Neural cell (in vitro differentiated cells): Measurements from ENCODE around the gene ITGA8. TPM values are rescaled to one million over a fixed set of nuclear protein-coding genes. Genes with fewer than 3 reads are reported as not detected.

Experiments used
- H2AFZ ChIP-seq: fragments of 200-600, 300-800 bp; sonication (generic), shearing (Covaris generic); 2 replicates; pipeline ENCODE4 v1.6.0; 2014; ENCODE audit warnings: low read depth, mild to moderate bottlenecking, antibody characterized with exemption, low read length, moderate library complexity
- H3F3A ChIP-seq: fragments of 200-600 bp; shearing (Covaris generic); 2 replicates; pipeline ENCODE4 v1.6.1; 2016; ENCODE audit warnings: mild to moderate bottlenecking, moderate library complexity, mixed read lengths, antibody characterized with exemption, low read length; ENCODE audit not compliant: insufficient read depth, poor library complexity, severe bottlenecking
- H3K27ac ChIP-seq: fragments of 200-600, 300-800 bp; sonication (generic), shearing (Covaris generic); 2 replicates; pipeline ENCODE4 v1.5.1; 2014; ENCODE audit warnings: mild to moderate bottlenecking, low read length, moderate library complexity
- H3K27me3 ChIP-seq: fragments of 300-800, 200-600 bp; sonication (generic), shearing (Covaris generic); 2 replicates; pipeline ENCODE4 v1.6.0; 2014; ENCODE audit warnings: mild to moderate bottlenecking, low read depth, low read length, moderate library complexity; ENCODE audit not compliant: insufficient read depth
- H3K36me3 ChIP-seq: fragments of 300-800, 200-600 bp; sonication (generic), shearing (Covaris generic); 2 replicates; pipeline ENCODE4 v1.5.1; 2014; ENCODE audit warnings: mild to moderate bottlenecking, antibody characterized with exemption, low read length, moderate library complexity; ENCODE audit not compliant: insufficient read depth
- H3K4me2 ChIP-seq: fragments of 300-800, 200-600 bp; sonication (generic), shearing (Covaris generic); 2 replicates; pipeline ENCODE4 v1.6.0; 2014; ENCODE audit warnings: mild to moderate bottlenecking, low read length
- H3K4me3 ChIP-seq: fragments of 300-800, 200-600 bp; sonication (generic), shearing (Covaris generic); 2 replicates; pipeline ENCODE4 v1.5.1; 2014; ENCODE audit warnings: mild to moderate bottlenecking, low read length, moderate library complexity
- H3K79me2 ChIP-seq: fragments of 200-600 bp; shearing (Covaris generic); replicated peaks from 2 replicates; pipeline ENCODE4 v1.6.0; 2014; ENCODE audit warnings: mild to moderate bottlenecking, low read length, moderate library complexity; ENCODE audit not compliant: insufficient read depth
- H3K9ac ChIP-seq: fragments of 300-800, 200-600 bp; sonication (generic), shearing (Covaris generic); 2 replicates; pipeline ENCODE4 v1.6.1; 2016; ENCODE audit warnings: mild to moderate bottlenecking, low read length, mixed read lengths
- H3K9me2 ChIP-seq: fragments of 200-600 bp; shearing (Covaris generic); 2 replicates; pipeline ENCODE4 v1.6.1; 2016; ENCODE audit warnings: mild to moderate bottlenecking, low read length, mixed read lengths; ENCODE audit not compliant: insufficient read depth
- H3K9me3 ChIP-seq: fragments of 200-600, 300-800 bp; sonication (generic), shearing (Covaris generic); 2 replicates; pipeline ENCODE4 v1.6.1; 2016; ENCODE audit warnings: mild to moderate bottlenecking, mixed run types, low read length, moderate library complexity, mixed read lengths
- H4K20me1 ChIP-seq: fragments of 200-600 bp; shearing (Covaris generic); 2 replicates; pipeline ENCODE4 v1.6.1; 2016; ENCODE audit warnings: mild to moderate bottlenecking, mixed run types; ENCODE audit not compliant: insufficient read depth
- EP300 ChIP-seq: fragments of 450-650 bp; conservative IDR thresholded peaks from 2 replicates; pipeline ENCODE4 v1.6.1; 2014; ENCODE audit warnings: antibody characterized with exemption, mild to moderate bottlenecking, moderate library complexity; ENCODE audit not compliant: poor library complexity, severe bottlenecking
- EZH2 ChIP-seq: fragments of 200-600, 300-800 bp; shearing (Covaris generic), sonication (generic); IDR thresholded peaks from 2 replicates; pipeline ENCODE4 v1.6.1; 2014; ENCODE audit warnings: antibody characterized with exemption, low read length, borderline replicate concordance, mild to moderate bottlenecking; ENCODE audit not compliant: insufficient read depth, poor library complexity, severe bottlenecking
- MXI1 ChIP-seq: fragments of 450-650 bp; conservative IDR thresholded peaks from 2 replicates; pipeline ENCODE4 v1.6.1; 2014; ENCODE audit warnings: antibody characterized with exemption, mild to moderate bottlenecking; ENCODE audit not compliant: poor library complexity, severe bottlenecking
- POLR2AphosphoS5 ChIP-seq: IDR thresholded peaks from 2 replicates; pipeline ENCODE4 v1.6.1; 2012
- RAD21 ChIP-seq: fragments of 450-650 bp; conservative IDR thresholded peaks from 2 replicates; pipeline ENCODE4 v1.6.1; 2014; ENCODE audit warnings: antibody characterized with exemption, mild to moderate bottlenecking, moderate library complexity
- SMC3 ChIP-seq: fragments of 450-650 bp; conservative IDR thresholded peaks from 2 replicates; pipeline ENCODE4 v1.6.1; 2014; ENCODE audit warnings: antibody characterized with exemption, mild to moderate bottlenecking, moderate library complexity; ENCODE audit not compliant: poor library complexity
- TAF1 ChIP-seq: IDR thresholded peaks from 2 replicates; pipeline ENCODE4 v1.6.1; 2012; ENCODE audit warnings: low read depth
- polyA plus RNA-seq: library from polyadenylated mRNA; depleted of rRNA; stranded (reverse); fragments of >200 nt; gene quantifications from 2 replicates; pipeline ENCODE4 v1.2.3, GENCODE V29; 2014
- TF ChIP-seq, protein P1 (sequence below): IDR thresholded peaks from 2 replicates; pipeline ENCODE4 v1.6.1; 2012; ENCODE audit warnings: borderline replicate concordance
- TF ChIP-seq, protein P2 (sequence below): fragments of 450-650 bp; IDR thresholded peaks from 2 replicates; pipeline ENCODE4 v1.5.1; 2014; ENCODE audit warnings: antibody characterized with exemption, mild to moderate bottlenecking, moderate library complexity; ENCODE audit not compliant: poor library complexity, severe bottlenecking

ITGA8 gene
- polyA plus RNA-seq, 1 donor from 2014 or later = 0.11 TPM

DNA sequence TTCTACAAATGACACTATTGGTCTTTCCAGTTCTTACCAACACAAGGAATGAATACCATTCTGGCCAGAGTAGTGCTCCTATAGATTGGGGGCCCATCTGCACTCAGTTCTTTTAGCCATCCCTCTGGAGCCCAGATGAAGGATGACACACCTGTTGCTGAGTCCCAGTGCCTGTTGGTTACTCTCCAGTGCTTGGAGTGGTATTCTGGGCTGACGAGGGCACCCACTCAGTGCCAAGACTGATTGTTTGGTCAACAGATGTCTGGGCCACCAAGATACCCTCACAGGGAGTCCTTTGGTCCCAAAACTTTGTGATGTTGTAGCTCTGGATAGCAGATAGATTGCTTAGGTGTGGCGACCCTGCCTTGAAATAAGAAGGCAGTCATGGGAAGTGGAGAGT is 23.7 kb upstream of the ITGA8 start:
- Histone ChIP-seq H3K4me3 (no peak overlapping the region), H3K4me2 (no peak overlapping the region), H3K79me2 (no peaks in the 10 kb centered on the region), H3K9me2 (no peaks in the 10 kb centered on the region), H4K20me1 (no peaks in the 10 kb centered on the region), H3F3A (no peaks in the 10 kb centered on the region), H2AFZ (no peak overlapping the region), H3K9me3 (no peaks in the 10 kb centered on the region), H3K9ac (no peak overlapping the region), H3K27ac (no peak overlapping the region), H3K27me3 (no peaks in the 10 kb centered on the region), H3K36me3 (no peaks in the 10 kb centered on the region)
- TF ChIP-seq MXI1 = no peak
- no peak for TF ChIP-seq TAF1
- no peak for TF ChIP-seq EP300
- no peak for TF ChIP-seq POLR2AphosphoS5

DNA sequence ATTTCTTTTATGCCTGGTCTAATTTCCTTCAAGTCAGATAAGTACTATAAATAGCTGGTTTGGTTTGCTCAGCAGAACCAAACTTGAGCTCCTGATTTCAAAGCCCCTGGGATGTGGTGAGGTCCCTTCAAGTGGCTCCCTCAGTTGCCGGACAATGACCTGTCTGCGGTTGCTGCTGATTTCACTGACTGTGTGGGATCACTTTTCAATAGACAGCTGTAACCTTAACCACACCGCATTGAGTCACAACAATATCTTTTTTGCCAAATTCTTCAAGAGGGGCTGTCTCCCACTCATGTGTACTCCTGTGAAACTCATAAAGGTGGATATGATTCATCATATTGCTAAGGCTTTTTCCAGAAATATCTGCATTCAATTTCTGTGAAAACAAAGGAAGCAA is 23.1 kb upstream of the ITGA8 start:
- Histone ChIP-seq H3K4me2 (no peak overlapping the region), H2AFZ (no peak overlapping the region), H3K9me3 (no peaks in the 10 kb centered on the region), H3K9ac (no peak overlapping the region), H3F3A (no peaks in the 10 kb centered on the region), H3K9me2 (no peaks in the 10 kb centered on the region), H3K27ac (no peak overlapping the region), H3K27me3 (no peaks in the 10 kb centered on the region), H3K36me3 (no peaks in the 10 kb centered on the region), H3K79me2 (no peaks in the 10 kb centered on the region), H3K4me3 (no peak overlapping the region), H4K20me1 (no peaks in the 10 kb centered on the region)
- no peak for TF ChIP-seq MXI1
- TF ChIP-seq RAD21 = no peak
- TF ChIP-seq EP300 = no peak
- no peak for TF ChIP-seq SMC3
- no peak for TF ChIP-seq EZH2
- no peak for TF ChIP-seq TAF1
- TF ChIP-seq, protein P1, sequence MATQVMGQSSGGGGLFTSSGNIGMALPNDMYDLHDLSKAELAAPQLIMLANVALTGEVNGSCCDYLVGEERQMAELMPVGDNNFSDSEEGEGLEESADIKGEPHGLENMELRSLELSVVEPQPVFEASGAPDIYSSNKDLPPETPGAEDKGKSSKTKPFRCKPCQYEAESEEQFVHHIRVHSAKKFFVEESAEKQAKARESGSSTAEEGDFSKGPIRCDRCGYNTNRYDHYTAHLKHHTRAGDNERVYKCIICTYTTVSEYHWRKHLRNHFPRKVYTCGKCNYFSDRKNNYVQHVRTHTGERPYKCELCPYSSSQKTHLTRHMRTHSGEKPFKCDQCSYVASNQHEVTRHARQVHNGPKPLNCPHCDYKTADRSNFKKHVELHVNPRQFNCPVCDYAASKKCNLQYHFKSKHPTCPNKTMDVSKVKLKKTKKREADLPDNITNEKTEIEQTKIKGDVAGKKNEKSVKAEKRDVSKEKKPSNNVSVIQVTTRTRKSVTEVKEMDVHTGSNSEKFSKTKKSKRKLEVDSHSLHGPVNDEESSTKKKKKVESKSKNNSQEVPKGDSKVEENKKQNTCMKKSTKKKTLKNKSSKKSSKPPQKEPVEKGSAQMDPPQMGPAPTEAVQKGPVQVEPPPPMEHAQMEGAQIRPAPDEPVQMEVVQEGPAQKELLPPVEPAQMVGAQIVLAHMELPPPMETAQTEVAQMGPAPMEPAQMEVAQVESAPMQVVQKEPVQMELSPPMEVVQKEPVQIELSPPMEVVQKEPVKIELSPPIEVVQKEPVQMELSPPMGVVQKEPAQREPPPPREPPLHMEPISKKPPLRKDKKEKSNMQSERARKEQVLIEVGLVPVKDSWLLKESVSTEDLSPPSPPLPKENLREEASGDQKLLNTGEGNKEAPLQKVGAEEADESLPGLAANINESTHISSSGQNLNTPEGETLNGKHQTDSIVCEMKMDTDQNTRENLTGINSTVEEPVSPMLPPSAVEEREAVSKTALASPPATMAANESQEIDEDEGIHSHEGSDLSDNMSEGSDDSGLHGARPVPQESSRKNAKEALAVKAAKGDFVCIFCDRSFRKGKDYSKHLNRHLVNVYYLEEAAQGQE = no peak
- no peak for TF ChIP-seq POLR2AphosphoS5
- TF ChIP-seq, protein P2, sequence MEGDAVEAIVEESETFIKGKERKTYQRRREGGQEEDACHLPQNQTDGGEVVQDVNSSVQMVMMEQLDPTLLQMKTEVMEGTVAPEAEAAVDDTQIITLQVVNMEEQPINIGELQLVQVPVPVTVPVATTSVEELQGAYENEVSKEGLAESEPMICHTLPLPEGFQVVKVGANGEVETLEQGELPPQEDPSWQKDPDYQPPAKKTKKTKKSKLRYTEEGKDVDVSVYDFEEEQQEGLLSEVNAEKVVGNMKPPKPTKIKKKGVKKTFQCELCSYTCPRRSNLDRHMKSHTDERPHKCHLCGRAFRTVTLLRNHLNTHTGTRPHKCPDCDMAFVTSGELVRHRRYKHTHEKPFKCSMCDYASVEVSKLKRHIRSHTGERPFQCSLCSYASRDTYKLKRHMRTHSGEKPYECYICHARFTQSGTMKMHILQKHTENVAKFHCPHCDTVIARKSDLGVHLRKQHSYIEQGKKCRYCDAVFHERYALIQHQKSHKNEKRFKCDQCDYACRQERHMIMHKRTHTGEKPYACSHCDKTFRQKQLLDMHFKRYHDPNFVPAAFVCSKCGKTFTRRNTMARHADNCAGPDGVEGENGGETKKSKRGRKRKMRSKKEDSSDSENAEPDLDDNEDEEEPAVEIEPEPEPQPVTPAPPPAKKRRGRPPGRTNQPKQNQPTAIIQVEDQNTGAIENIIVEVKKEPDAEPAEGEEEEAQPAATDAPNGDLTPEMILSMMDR = no peak

DNA sequence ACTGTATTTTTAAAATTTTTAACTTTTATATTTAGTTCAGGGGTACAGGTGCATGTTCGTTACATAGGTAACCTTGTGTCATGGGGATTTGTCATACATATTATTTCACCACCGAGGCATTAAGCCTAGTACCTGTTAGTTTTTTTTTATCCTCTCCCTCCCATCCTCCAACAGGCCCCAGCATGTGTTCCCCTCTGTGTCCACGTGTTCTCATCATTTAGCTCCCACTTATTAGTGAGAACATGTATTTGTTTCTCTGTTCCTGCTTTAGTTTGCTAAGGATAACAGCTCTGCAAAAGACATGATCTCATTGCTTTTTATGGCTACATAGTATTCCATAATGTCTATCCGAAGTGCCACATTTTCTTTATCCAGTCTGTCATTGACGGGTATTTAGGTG is 22.4 kb upstream of the ITGA8 start:
- Histone ChIP-seq H3K9ac (no peak overlapping the region), H2AFZ (no peak overlapping the region), H3K27ac (no peak overlapping the region), H3K4me2 (no peak overlapping the region), H3K4me3 (no peak overlapping the region), H3K9me3 (no peaks in the 10 kb centered on the region), H3K36me3 (no peaks in the 10 kb centered on the region), H3K27me3 (no peaks in the 10 kb centered on the region), H4K20me1 (no peaks in the 10 kb centered on the region), H3K9me2 (no peaks in the 10 kb centered on the region), H3K79me2 (no peaks in the 10 kb centered on the region), H3F3A (no peaks in the 10 kb centered on the region)
- no peak for TF ChIP-seq SMC3
- TF ChIP-seq, protein P2 = no peak
- no peak for TF ChIP-seq RAD21
- TF ChIP-seq, protein P1 = no peak
- no peak for TF ChIP-seq MXI1
- TF ChIP-seq POLR2AphosphoS5 = no peak
- TF ChIP-seq EZH2 = no peak
